ENCODE data around the gene AGAP1.

AGAP1 gene

GRCh38 chr2:235697041-235697440, 203.2 kb downstream of the AGAP1 start:
- DNase-seq, result no peak

GRCh38 chr2:235698028-235698427, 204.2 kb downstream of the AGAP1 start:
- DNase-seq, result no peak

GRCh38 chr2:235698491-235698890, 204.6 kb downstream of the AGAP1 start:
- DNase-seq, result no peak

- DNase-seq, result no peak
Observed at GRCh38 chr2:235699576-235699975, 205.7 kb downstream of the AGAP1 start.

GRCh38 chr2:235701206-235701981, 207.6 kb downstream of the AGAP1 start:
- DNase-seq, result no peak

- no peak for DNase-seq
Observed at GRCh38 chr2:235702186-235702585, 208.3 kb downstream of the AGAP1 start.

- no peak for DNase-seq
Observed at GRCh38 chr2:235703711-235704295, 210.0 kb downstream of the AGAP1 start.

- DNase-seq, result no peak
Observed at GRCh38 chr2:235705296-235705695, 211.5 kb downstream of the AGAP1 start.

- DNase-seq, result no peak
Observed at GRCh38 chr2:235706506-235706905, 212.7 kb downstream of the AGAP1 start.

- no peak for DNase-seq
Observed at GRCh38 chr2:235707411-235708096, 213.7 kb downstream of the AGAP1 start.

- DNase-seq, result no peak
Observed at GRCh38 chr2:235709124-235709813, 215.4 kb downstream of the AGAP1 start.

GRCh38 chr2:235709969-235710879, 216.4 kb downstream of the AGAP1 start:
- no peak for DNase-seq

- DNase-seq, result no peak
Observed at GRCh38 chr2:235710933-235711332, 217.1 kb downstream of the AGAP1 start.

GRCh38 chr2:235711527-235711926, 217.7 kb downstream of the AGAP1 start:
- no peak for DNase-seq

- DNase-seq, result no peak
Observed at GRCh38 chr2:235712176-235712575, 218.3 kb downstream of the AGAP1 start.

GRCh38 chr2:235713189-235713588, 219.3 kb downstream of the AGAP1 start:
- DNase-seq, result no peak

GRCh38 chr2:235715601-235716000, 221.8 kb downstream of the AGAP1 start:
- DNase-seq, result no peak

GRCh38 chr2:235716875-235717496, 223.1 kb downstream of the AGAP1 start:
- no peak for DNase-seq

- DNase-seq, result no peak
Observed at GRCh38 chr2:235719146-235719942, 225.5 kb downstream of the AGAP1 start.

GRCh38 chr2:235721625-235722024, 227.8 kb downstream of the AGAP1 start:
- DNase-seq, result no peak

GRCh38 chr2:235722869-235723268, 229.0 kb downstream of the AGAP1 start:
- no peak for DNase-seq

Measured in effector CD8-positive, alpha-beta T cell (primary cell).